GM23338 (cell line): ENCODE measurements around the gene TMEM25. TPM values are rescaled to one million over a fixed set of nuclear protein-coding genes. Genes with fewer than 3 reads are reported as not detected.

Experiments
- ATAC-seq: fragments of 200-7000 bp; cut with Tn5 transposase; 3 replicates; pipeline ENCODE4 v1.9.1; 2020
- DNase-seq: peaks from one replicate; pipeline ENCODE4 v3.0.0-alpha.2; 2015; ENCODE audit warnings: low spot score
- H2AFZ ChIP-seq: fragments of 200-600 bp; sonication (generic); 2 replicates; pipeline ENCODE4 v1.8.0; 2016; ENCODE audit warnings: antibody characterized with exemption, mild to moderate bottlenecking, moderate library complexity
- H3F3A ChIP-seq: fragments of 200-600 bp; sonication (generic); replicated peaks from 2 replicates; pipeline ENCODE4 v1.8.0; 2017; ENCODE audit warnings: antibody characterized with exemption, mixed run types, low read depth
- H3K27ac ChIP-seq: fragments of 200-600 bp; sonication (generic); 2 replicates; pipeline ENCODE4 v1.6.1; 2016; ENCODE audit warnings: low read depth
- H3K27me3 ChIP-seq: fragments of 200-600 bp; sonication (generic); 2 replicates; pipeline ENCODE4 v1.8.0; 2016; ENCODE audit warnings: mild to moderate bottlenecking, mixed run types, moderate library complexity; ENCODE audit not compliant: insufficient read depth
- H3K36me3 ChIP-seq: fragments of 200-600 bp; sonication (generic); 2 replicates; pipeline ENCODE4 v1.8.0; 2016; ENCODE audit warnings: mild to moderate bottlenecking; ENCODE audit not compliant: insufficient read depth
- H3K4me1 ChIP-seq: fragments of 200-600 bp; sonication (generic); 2 replicates; pipeline ENCODE4 v1.8.0; 2016; ENCODE audit warnings: mild to moderate bottlenecking, moderate library complexity; ENCODE audit not compliant: insufficient read depth
- H3K4me2 ChIP-seq: fragments of 200-600 bp; sonication (generic); 2 replicates; pipeline ENCODE4 v1.7.1; 2017; ENCODE audit warnings: mixed run types
- H3K4me3 ChIP-seq: fragments of 200-600 bp; sonication (generic); 2 replicates; pipeline ENCODE4 v1.6.1; 2016; ENCODE audit warnings: mixed run types
- H3K79me2 ChIP-seq: fragments of 200-600 bp; sonication (generic); replicated peaks from 2 replicates; pipeline ENCODE4 v1.8.0; 2017; ENCODE audit warnings: mild to moderate bottlenecking; ENCODE audit not compliant: insufficient read depth
- H3K9me2 ChIP-seq: fragments of 200-600 bp; sonication (generic); 2 replicates; pipeline ENCODE4 v1.8.0; 2017; ENCODE audit not compliant: insufficient read depth
- H4K20me1 ChIP-seq: fragments of 200-600 bp; sonication (generic); replicated peaks from 2 replicates; pipeline ENCODE4 v1.8.0; 2017; ENCODE audit warnings: mild to moderate bottlenecking; ENCODE audit not compliant: insufficient read depth
- H3K27ac Mint-ChIP-seq: 2 replicates; pipeline ENCODE4 v1.8.0; 2020; ENCODE audit warnings: inconsistent platforms, mild to moderate bottlenecking, moderate library complexity, mixed read lengths
- H3K27me3 Mint-ChIP-seq: 3 replicates; pipeline ENCODE4 v1.8.0; 2022; ENCODE audit warnings: low read depth, mild to moderate bottlenecking, moderate library complexity, mixed read lengths, inconsistent platforms; ENCODE audit not compliant: insufficient read depth, poor library complexity
- H3K36me3 Mint-ChIP-seq: 3 replicates; pipeline ENCODE4 v1.8.0; 2021; ENCODE audit warnings: low read depth, mild to moderate bottlenecking, inconsistent platforms, moderate library complexity, mixed read lengths
- H3K4me1 Mint-ChIP-seq: 3 replicates; pipeline ENCODE4 v1.8.0; 2020; ENCODE audit warnings: mild to moderate bottlenecking, inconsistent platforms, mixed read lengths
- H3K4me3 Mint-ChIP-seq: 3 replicates; pipeline ENCODE4 v1.8.0; 2021; ENCODE audit warnings: moderate library complexity, mild to moderate bottlenecking, inconsistent platforms, mixed read lengths
- H3K9me3 Mint-ChIP-seq: 3 replicates; pipeline ENCODE4 v1.8.0; 2020; ENCODE audit warnings: moderate library complexity, mild to moderate bottlenecking, inconsistent platforms, mixed read lengths
- CTCF ChIP-seq, 2 experiments: fragments of 200-600 bp in 1 of 2; sonication (generic) in 1 of 2; conservative IDR thresholded peaks; 2 replicates each; pipeline versions ENCODE4 v1.5.1 to v1.6.1; 2016 to 2017; ENCODE audit warnings: antibody characterized with exemption in 2 of 2, low read depth in 2 of 2, mild to moderate bottlenecking in 2 of 2, moderate library complexity in 1 of 2
- ETS1 ChIP-seq: IDR thresholded peaks from 2 replicates; pipeline ENCODE4 v1.6.1; 2016; ENCODE audit warnings: antibody characterized with exemption
- EZH2 ChIP-seq: fragments of 200-600 bp; sonication (generic); IDR thresholded peaks from one replicate; pipeline ENCODE4 v1.8.0; 2017; ENCODE audit warnings: antibody characterized with exemption, mild to moderate bottlenecking, low read depth; ENCODE audit not compliant: unreplicated experiment
- EZH2phosphoT487 ChIP-seq: fragments of 200-600 bp; sonication (generic); IDR thresholded peaks from one replicate; pipeline ENCODE4 v1.8.1; 2018; ENCODE audit warnings: antibody characterized with exemption; ENCODE audit not compliant: unreplicated experiment
- JUNB ChIP-seq: IDR thresholded peaks from one replicate; pipeline ENCODE4 v1.6.1; 2016; ENCODE audit warnings: antibody characterized with exemption; ENCODE audit not compliant: unreplicated experiment
- NANOG ChIP-seq: IDR thresholded peaks from 2 replicates; pipeline ENCODE4 v1.6.1; 2016; ENCODE audit warnings: antibody characterized with exemption, borderline replicate concordance
- POLR2AphosphoS5 ChIP-seq: IDR thresholded peaks from 2 replicates; pipeline ENCODE4 v1.6.1; 2016; ENCODE audit warnings: antibody characterized with exemption, low read depth
- REST ChIP-seq: IDR thresholded peaks from one replicate; pipeline ENCODE4 v1.6.1; 2018; ENCODE audit warnings: antibody characterized with exemption; ENCODE audit not compliant: unreplicated experiment
- ZNF462 ChIP-seq: fragments of 250-450 bp; sonication (Bioruptor Pico); IDR thresholded peaks from 2 replicates; pipeline ENCODE4 v1.5.0; 2020; ENCODE audit warnings: mild to moderate bottlenecking, moderate library complexity
- polyA plus RNA-seq: library from polyadenylated mRNA; unstranded; fragments of >200 nt; fragmentation: Nextera tagmentation; extraction: Ambion mirVana; gene quantifications from 2 replicates; pipeline ENCODE4 v1.2.1, GENCODE V29; 2016
- total RNA-seq: library from RNA; depleted of rRNA; stranded (reverse); fragments of >200 nt; shearing (Covaris generic); gene quantifications from 2 replicates; pipeline ENCODE4 v1.2.3, GENCODE V29; 2014

The TMEM25 gene
- total and polyA plus RNA-seq, 2 experiments from 2014 or later = 11.7 to 17.7 TPM

GRCh38 chr11:118527109-118527508, 3.9 kb upstream of the TMEM25 start, which contains the start of gene TTC36:
TSS of gene TTC36 (plus strand) at chr11:118527474. CDS start at chr11:118527495, 21 bp downstream.
- peaks cover 26% of the 10 kb centered on the region for H3K36me3 Mint-ChIP-seq
- peaks cover 28% of the 10 kb centered on the region for H3K4me1 Mint-ChIP-seq
- H3K27me3 ChIP-seq = peaks cover 6% of the 10 kb centered on the region; the same call in 1 of the 2 replicates
- H3K79me2 ChIP-seq = no peaks in the 10 kb centered on the region
- DNase-seq (peak; percentile 42), ATAC-seq (peak; percentile 1; the same call in 1 of the 3 replicates)
- no peak for TF ChIP-seq REST
- no peak for TF ChIP-seq JUNB
- peak; percentile 16; the same call in 1 of the 2 replicates for TF ChIP-seq POLR2AphosphoS5
- H3K27ac Mint-ChIP-seq = no peak within 1 kb of the TSS
- H3K36me3 ChIP-seq = peaks cover 9% of the 10 kb centered on the region
- no peak within 1 kb of the TSS for H2AFZ ChIP-seq
- no peaks in the 10 kb centered on the region; the same call in 2 of the 3 replicates for H3K9me3 Mint-ChIP-seq
- peaks cover 34% of the 10 kb centered on the region; the same call in 1 of the 2 replicates for H3F3A ChIP-seq
- peak within 1 kb of the TSS; percentile 10; the same call in 1 of the 2 replicates for H3K4me2 ChIP-seq
- peak within 1 kb of the TSS; percentile 71; the same call in 1 of the 2 replicates for H3K27ac ChIP-seq
- H4K20me1 ChIP-seq = peaks cover 11% of the 10 kb centered on the region
- H3K4me1 ChIP-seq = peaks cover 13% of the 10 kb centered on the region
- H3K9me2 ChIP-seq = no peaks in the 10 kb centered on the region; the same call in 1 of the 2 replicates
- no peak within 1 kb of the TSS for H3K4me3 ChIP-seq
- H3K27me3 Mint-ChIP-seq = peaks cover 15% of the 10 kb centered on the region
- no peak within 1 kb of the TSS for H3K4me3 Mint-ChIP-seq

- no peak overlapping the region for H3K27ac Mint-ChIP-seq
- Histone ChIP-seq H3K4me3 (no peak overlapping the region), H3K9me2 (no peaks in the 10 kb centered on the region; the same call in 1 of the 2 replicates), H2AFZ (no peak overlapping the region), H3K27me3 (peaks cover 6% of the 10 kb centered on the region; the same call in 1 of the 2 replicates), H3K27ac (no peak overlapping the region), H3K79me2 (no peaks in the 10 kb centered on the region), H3F3A (peaks cover 29% of the 10 kb centered on the region; the same call in 1 of the 2 replicates), H3K4me1 (peaks cover 13% of the 10 kb centered on the region), H3K36me3 (peaks cover under 1% of the 10 kb centered on the region; the same call in 1 of the 2 replicates), H4K20me1 (peaks cover 8% of the 10 kb centered on the region), H3K4me2 (no peak overlapping the region)
- H3K4me1 Mint-ChIP-seq = peaks cover 27% of the 10 kb centered on the region
- no peaks in the 10 kb centered on the region for H3K9me3 Mint-ChIP-seq
- DNase-seq = no peak
- peaks cover 15% of the 10 kb centered on the region for H3K36me3 Mint-ChIP-seq
- no peak overlapping the region for H3K4me3 Mint-ChIP-seq
- ATAC-seq = no peak
- peaks cover 15% of the 10 kb centered on the region for H3K27me3 Mint-ChIP-seq
- TF ChIP-seq CTCF (conservative IDR thresholded peaks at IDR 0.05; ENCODE audit: low read depth in 2 of 2) (no peak), ETS1 (no peak), EZH2 (no peak), EZH2phosphoT487 (no peak), ZNF462 (CRISPR knock-in tag) (no peak), NANOG (no peak)
These were observed 2.5 kb upstream of the TMEM25 start for GRCh38 chr11:118528511-118528910.
